ENCODE results near the gene ZBTB4.

Gene ZBTB4

GRCh38 chr17:7437950-7438614 is 41.3 kb downstream of the ZBTB4 start:
- no peak overlapping the region for H3K9ac ChIP-seq (ENCODE audit: low read length)
- H3K27me3 ChIP-seq (ENCODE audit: control insufficient read depth in 1 of 2, insufficient read depth in 2 of 2, low read length in 2 of 2): peaks cover 60 to 94% of the 10 kb centered on the region in 2 donors
- H3K4me1 ChIP-seq (ENCODE audit: insufficient read depth, low read length): peaks cover 38% of the 10 kb centered on the region

GRCh38 chr17:7437369-7437863 is 42.0 kb downstream of the ZBTB4 start:
- Histone ChIP-seq H3K27me3 (ENCODE audit: control insufficient read depth in 1 of 2, insufficient read depth in 2 of 2, low read length in 2 of 2) (peaks cover 57 to 89% of the 10 kb centered on the region in 2 donors), H3K36me3 (ENCODE audit: insufficient read depth, low read length) (no peaks in the 10 kb centered on the region), H3K9me3 (ENCODE audit: low read length) (no peaks in the 10 kb centered on the region), H3K4me3 (ENCODE audit: low read depth in 1 of 2, low read length in 2 of 2) (peak overlapping the region in 1 of 2 donors; percentile 27), H3K27ac (ENCODE audit: low read depth, low read length) (no peak overlapping the region), H3K9ac (ENCODE audit: low read length) (no peak overlapping the region), H3K4me1 (ENCODE audit: insufficient read depth, low read length) (peaks cover 38% of the 10 kb centered on the region)

More at GRCh38 chr17:7437950-7438614, 41.3 kb downstream of the ZBTB4 start:
- H3K9me3 ChIP-seq (ENCODE audit: low read length): no peaks in the 10 kb centered on the region
- no peak overlapping the region for H3K4me3 ChIP-seq (ENCODE audit: low read depth in 1 of 2, low read length in 2 of 2)
- H3K36me3 ChIP-seq (ENCODE audit: insufficient read depth, low read length): no peaks in the 10 kb centered on the region
- no peak overlapping the region for H3K27ac ChIP-seq (ENCODE audit: low read depth, low read length)

- Histone ChIP-seq H3K4me1 (ENCODE audit: insufficient read depth, low read length) (peaks cover 38% of the 10 kb centered on the region), H3K4me3 (ENCODE audit: low read depth in 1 of 2, low read length in 2 of 2) (peak overlapping the region in 1 of 2 donors; percentile 27), H3K9me3 (ENCODE audit: low read length) (no peaks in the 10 kb centered on the region), H3K36me3 (ENCODE audit: insufficient read depth, low read length) (no peaks in the 10 kb centered on the region), H3K9ac (ENCODE audit: low read length) (no peak overlapping the region), H3K27me3 (ENCODE audit: control insufficient read depth in 1 of 2, insufficient read depth in 2 of 2, low read length in 2 of 2) (peaks cover 56 to 86% of the 10 kb centered on the region in 2 donors), H3K27ac (ENCODE audit: low read depth, low read length) (no peak overlapping the region)
These were observed 42.7 kb downstream of the ZBTB4 start for GRCh38 chr17:7436556-7437368.

GRCh38 chr17:7435676-7436555 is 43.5 kb downstream of the ZBTB4 start:
- H3K4me3 ChIP-seq (ENCODE audit: low read depth in 1 of 2, low read length in 2 of 2): peak overlapping the region; percentile 41 to 47
- peak overlapping the region; percentile 12 for H3K27ac ChIP-seq (ENCODE audit: low read depth, low read length)
- H3K9me3 ChIP-seq (ENCODE audit: low read length): no peaks in the 10 kb centered on the region
- no peaks in the 10 kb centered on the region for H3K36me3 ChIP-seq (ENCODE audit: insufficient read depth, low read length)
- no peak overlapping the region for H3K9ac ChIP-seq (ENCODE audit: low read length)
- H3K27me3 ChIP-seq (ENCODE audit: control insufficient read depth in 1 of 2, insufficient read depth in 2 of 2, low read length in 2 of 2): peaks cover 47 to 78% of the 10 kb centered on the region in 2 donors
- peaks cover 38% of the 10 kb centered on the region for H3K4me1 ChIP-seq (ENCODE audit: insufficient read depth, low read length)

GRCh38 chr17:7432296-7432695 is 47.1 kb downstream of the ZBTB4 start:
- Histone ChIP-seq H3K4me1 (ENCODE audit: insufficient read depth, low read length) (peaks cover 13% of the 10 kb centered on the region), H3K27ac (ENCODE audit: low read depth, low read length) (no peak overlapping the region), H3K9ac (ENCODE audit: low read length) (no peak overlapping the region), H3K27me3 (ENCODE audit: control insufficient read depth in 1 of 2, insufficient read depth in 2 of 2, low read length in 2 of 2) (peaks cover 16 to 41% of the 10 kb centered on the region in 2 donors), H3K4me3 (ENCODE audit: low read depth in 1 of 2, low read length in 2 of 2) (no peak overlapping the region), H3K9me3 (ENCODE audit: low read length) (no peaks in the 10 kb centered on the region), H3K36me3 (ENCODE audit: insufficient read depth, low read length) (no peaks in the 10 kb centered on the region)

- Histone ChIP-seq H3K4me1 (ENCODE audit: insufficient read depth, low read length) (peaks cover 8% of the 10 kb centered on the region), H3K27me3 (ENCODE audit: control insufficient read depth in 1 of 2, insufficient read depth in 2 of 2, low read length in 2 of 2) (peaks cover 12 to 34% of the 10 kb centered on the region in 2 donors), H3K27ac (ENCODE audit: low read depth, low read length) (no peak overlapping the region), H3K4me3 (ENCODE audit: low read depth in 1 of 2, low read length in 2 of 2) (no peak overlapping the region), H3K9me3 (ENCODE audit: low read length) (no peaks in the 10 kb centered on the region), H3K9ac (ENCODE audit: low read length) (no peak overlapping the region), H3K36me3 (ENCODE audit: insufficient read depth, low read length) (no peaks in the 10 kb centered on the region)
These were observed 48.2 kb downstream of the ZBTB4 start for GRCh38 chr17:7431231-7431630.

GRCh38 chr17:7429722-7430121 is 49.7 kb downstream of the ZBTB4 start:
- no peak overlapping the region for H3K9ac ChIP-seq (ENCODE audit: low read length)
- H3K9me3 ChIP-seq (ENCODE audit: low read length): no peaks in the 10 kb centered on the region
- H3K4me1 ChIP-seq (ENCODE audit: insufficient read depth, low read length): no peaks in the 10 kb centered on the region
- H3K4me3 ChIP-seq (ENCODE audit: low read depth in 1 of 2, low read length in 2 of 2): no peak overlapping the region
- H3K27ac ChIP-seq (ENCODE audit: low read depth, low read length): no peak overlapping the region
- no peaks in the 10 kb centered on the region for H3K36me3 ChIP-seq (ENCODE audit: insufficient read depth, low read length)
- H3K27me3 ChIP-seq (ENCODE audit: control insufficient read depth in 1 of 2, insufficient read depth in 2 of 2, low read length in 2 of 2): peaks cover 0 to 19% of the 10 kb centered on the region in 2 donors

GRCh38 chr17:7428557-7428956 is 50.9 kb downstream of the ZBTB4 start, which contains the start of gene SPEM3:
SPEM3 (plus strand) TSS chr17:7428857; CDS start chr17:7428903, 46 bp downstream.
- Histone ChIP-seq H3K9me3 (ENCODE audit: low read length) (no peaks in the 10 kb centered on the region), H3K36me3 (ENCODE audit: insufficient read depth, low read length) (no peaks in the 10 kb centered on the region), H3K4me3 (ENCODE audit: low read depth in 1 of 2, low read length in 2 of 2) (no peak within 1 kb of the TSS), H3K27ac (ENCODE audit: low read depth, low read length) (no peak within 1 kb of the TSS), H3K9ac (ENCODE audit: low read length) (no peak within 1 kb of the TSS), H3K27me3 (ENCODE audit: control insufficient read depth in 1 of 2, insufficient read depth in 2 of 2, low read length in 2 of 2) (peaks cover 0 to 7% of the 10 kb centered on the region in 2 donors), H3K4me1 (ENCODE audit: insufficient read depth, low read length) (no peaks in the 10 kb centered on the region)

- no peak overlapping the region for H3K9ac ChIP-seq (ENCODE audit: low read length)
- H3K9me3 ChIP-seq (ENCODE audit: low read length): no peaks in the 10 kb centered on the region
- H3K4me1 ChIP-seq (ENCODE audit: insufficient read depth, low read length): no peaks in the 10 kb centered on the region
- no peak overlapping the region for H3K27ac ChIP-seq (ENCODE audit: low read depth, low read length)
- H3K4me3 ChIP-seq (ENCODE audit: low read depth in 1 of 2, low read length in 2 of 2): no peak overlapping the region
- no peaks in the 10 kb centered on the region for H3K36me3 ChIP-seq (ENCODE audit: insufficient read depth, low read length)
- peaks cover 0 to 5% of the 10 kb centered on the region in 2 donors for H3K27me3 ChIP-seq (ENCODE audit: control insufficient read depth in 1 of 2, insufficient read depth in 2 of 2, low read length in 2 of 2)
These were observed 51.9 kb downstream of the ZBTB4 start for GRCh38 chr17:7427549-7427948.

GRCh38 chr17:7426896-7427489 is 52.4 kb downstream of the ZBTB4 start:
- Histone ChIP-seq H3K36me3 (ENCODE audit: insufficient read depth, low read length) (no peaks in the 10 kb centered on the region), H3K27me3 (ENCODE audit: control insufficient read depth in 1 of 2, insufficient read depth in 2 of 2, low read length in 2 of 2) (no peaks in the 10 kb centered on the region), H3K9ac (ENCODE audit: low read length) (no peak overlapping the region), H3K27ac (ENCODE audit: low read depth, low read length) (no peak overlapping the region), H3K4me1 (ENCODE audit: insufficient read depth, low read length) (no peaks in the 10 kb centered on the region), H3K9me3 (ENCODE audit: low read length) (no peaks in the 10 kb centered on the region), H3K4me3 (ENCODE audit: low read depth in 1 of 2, low read length in 2 of 2) (no peak overlapping the region)

All from muscle layer of colon (tissue), 2 donors.